Panc1 (cell line): ENCODE measurements around the gene BLCAP. TPM values are rescaled to one million over a fixed set of nuclear protein-coding genes. Genes with fewer than 3 reads are reported as not detected.

Experiments used
- ATAC-seq: fragments of 200-7000 bp; cut with Tn5 transposase; 2 replicates; pipeline ENCODE4 v1.9.1; 2020; ENCODE audit warnings: mild to moderate bottlenecking, moderate library complexity
- BruUV-seq: library from RNA; stranded (reverse); fragments of 400-500 nt; replicated peaks from 2 replicates; lab custom pipeline; 2021; lab: Mats Ljungman, UMichigan
- CTCF ChIA-PET: fragments of 300-600 bp; sonication (Branson Sonifier 250); formaldehyde crosslinking; loops from one replicate; lab custom pipeline; 2022; ENCODE audit warnings: antibody characterized with exemption; lab: Charles Lee
- POLR2A ChIA-PET: fragments of 300-600 bp; sonication (Branson Sonifier 250); formaldehyde crosslinking; loops from one replicate; lab custom pipeline; 2022; ENCODE audit warnings: antibody characterized with exemption; lab: Charles Lee
- DNase-seq: peaks from one replicate; pipeline ENCODE4 v3.0.0-alpha.2; 2010; ENCODE audit warnings: low read depth, low spot score
- H3K27ac ChIP-seq: 2 replicates; pipeline ENCODE4 v1.5.1; 2011; ENCODE audit warnings: mild to moderate bottlenecking, low read length, inconsistent platforms
- H3K27me3 ChIP-seq: fragments of 200-500 bp; sonication (Bioruptor generic); 2 replicates; pipeline ENCODE4 v1.6.0; 2014; ENCODE audit warnings: low read length, inconsistent platforms; ENCODE audit not compliant: control insufficient read depth, insufficient read depth
- H3K36me3 ChIP-seq: fragments of 200-500 bp; sonication (Bioruptor generic); 2 replicates; pipeline ENCODE4 v1.5.1; 2014; ENCODE audit warnings: inconsistent platforms, mild to moderate bottlenecking, low read length, moderate library complexity; ENCODE audit not compliant: control insufficient read depth, insufficient read depth
- H3K4me1 ChIP-seq: 2 replicates; pipeline ENCODE4 v1.5.1; 2011; ENCODE audit warnings: inconsistent platforms, mild to moderate bottlenecking, low read length, moderate library complexity; ENCODE audit not compliant: control insufficient read depth, insufficient read depth
- H3K4me3 ChIP-seq, 2 experiments: 2 replicates each; pipeline ENCODE4 v1.5.1; 2011 to 2012; ENCODE audit warnings: low read depth in 2 of 2, low read length in 2 of 2, mild to moderate bottlenecking in 2 of 2, inconsistent platforms in 1 of 2, moderate library complexity in 1 of 2
- H3K9me3 ChIP-seq: fragments of 200-500 bp; sonication (Bioruptor generic); 2 replicates; pipeline ENCODE4 v1.5.1; 2014; ENCODE audit warnings: low read depth, mild to moderate bottlenecking, inconsistent platforms, low read length, moderate library complexity; ENCODE audit not compliant: control insufficient read depth, insufficient read depth
- POLR2AphosphoS5 ChIP-seq: IDR thresholded peaks from 2 replicates; pipeline ENCODE4 v1.6.1; 2012; ENCODE audit warnings: mild to moderate bottlenecking, low read depth, low read length, moderate library complexity
- SIN3A ChIP-seq: IDR thresholded peaks from 2 replicates; pipeline ENCODE4 v1.6.1; 2012; ENCODE audit warnings: low read depth, mild to moderate bottlenecking, low read length, moderate library complexity, borderline replicate concordance; ENCODE audit not compliant: insufficient read depth
- TCF7L2 ChIP-seq: IDR thresholded peaks from 2 replicates; pipeline ENCODE4 v1.6.1; 2011; ENCODE audit warnings: mild to moderate bottlenecking, low read depth, low read length, inconsistent platforms
- in situ Hi-C: cut with HindIII; loops from 2 replicates; pipeline ENCODE4 v1.10.0; 2016; ENCODE audit warnings: low sequenced_read_pairs, low pct_unique_long_range_greater_than_20kb
- intact Hi-C: fragments of 100-400 bp; cut with micrococcal nuclease; formaldehyde crosslinking; loops from one replicate; pipeline ENCODE4 v1.10.0; 2022; ENCODE audit not compliant: unreplicated experiment
- total RNA-seq: library from RNA; stranded (reverse); gene quantifications from one replicate; pipeline ENCODE4 v1.2.1, GENCODE V29; 2021; ENCODE audit not compliant: unreplicated experiment
- TF ChIP-seq, protein P1 (sequence below), 2 experiments: IDR thresholded peaks; 2 replicates each; pipeline ENCODE4 v1.6.1; 2011 to 2012; ENCODE audit warnings: low read depth in 2 of 2, control low read depth in 1 of 2, low read length in 1 of 2, mild to moderate bottlenecking in 1 of 2, moderate library complexity in 1 of 2; ENCODE audit not compliant: insufficient read depth in 1 of 2
- TF ChIP-seq, protein P2 (sequence below): fragments of 450-650 bp; IDR thresholded peaks from 2 replicates; pipeline ENCODE4 v1.5.1; 2017; ENCODE audit warnings: mild to moderate bottlenecking

The BLCAP gene
- total RNA-seq, 1 experiment from 2014 or later = 50.1 TPM

DNA sequence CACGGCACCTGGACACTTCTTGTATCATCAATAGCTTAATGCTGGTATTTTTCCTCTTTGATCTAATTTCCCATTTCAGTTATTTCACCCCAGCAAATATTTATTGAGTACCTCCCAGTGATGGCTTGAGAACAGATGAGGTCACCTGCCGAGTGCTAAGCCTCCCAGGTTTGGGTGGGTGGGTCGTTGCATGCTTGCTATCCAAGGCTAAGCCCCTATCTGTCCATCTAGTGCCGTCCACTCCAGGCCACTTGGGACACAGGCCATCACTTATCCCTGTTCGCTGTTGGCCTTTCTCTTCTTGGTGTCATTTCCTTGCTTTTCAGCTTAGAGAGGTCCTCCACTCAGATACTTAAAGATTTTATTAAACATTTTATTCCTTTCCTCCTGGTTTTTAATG, 17.4 kb downstream of the BLCAP start:
- Histone ChIP-seq H3K4me3 (no peak overlapping the region), H3K27ac (no peak overlapping the region), H3K36me3 (no peaks in the 10 kb centered on the region), H3K27me3 (no peaks in the 10 kb centered on the region), H3K4me1 (no peaks in the 10 kb centered on the region), H3K9me3 (no peaks in the 10 kb centered on the region)
- TF ChIP-seq SIN3A (no peak), POLR2AphosphoS5 (no peak), TCF7L2 (no peak)
- TF ChIP-seq, protein P1, sequence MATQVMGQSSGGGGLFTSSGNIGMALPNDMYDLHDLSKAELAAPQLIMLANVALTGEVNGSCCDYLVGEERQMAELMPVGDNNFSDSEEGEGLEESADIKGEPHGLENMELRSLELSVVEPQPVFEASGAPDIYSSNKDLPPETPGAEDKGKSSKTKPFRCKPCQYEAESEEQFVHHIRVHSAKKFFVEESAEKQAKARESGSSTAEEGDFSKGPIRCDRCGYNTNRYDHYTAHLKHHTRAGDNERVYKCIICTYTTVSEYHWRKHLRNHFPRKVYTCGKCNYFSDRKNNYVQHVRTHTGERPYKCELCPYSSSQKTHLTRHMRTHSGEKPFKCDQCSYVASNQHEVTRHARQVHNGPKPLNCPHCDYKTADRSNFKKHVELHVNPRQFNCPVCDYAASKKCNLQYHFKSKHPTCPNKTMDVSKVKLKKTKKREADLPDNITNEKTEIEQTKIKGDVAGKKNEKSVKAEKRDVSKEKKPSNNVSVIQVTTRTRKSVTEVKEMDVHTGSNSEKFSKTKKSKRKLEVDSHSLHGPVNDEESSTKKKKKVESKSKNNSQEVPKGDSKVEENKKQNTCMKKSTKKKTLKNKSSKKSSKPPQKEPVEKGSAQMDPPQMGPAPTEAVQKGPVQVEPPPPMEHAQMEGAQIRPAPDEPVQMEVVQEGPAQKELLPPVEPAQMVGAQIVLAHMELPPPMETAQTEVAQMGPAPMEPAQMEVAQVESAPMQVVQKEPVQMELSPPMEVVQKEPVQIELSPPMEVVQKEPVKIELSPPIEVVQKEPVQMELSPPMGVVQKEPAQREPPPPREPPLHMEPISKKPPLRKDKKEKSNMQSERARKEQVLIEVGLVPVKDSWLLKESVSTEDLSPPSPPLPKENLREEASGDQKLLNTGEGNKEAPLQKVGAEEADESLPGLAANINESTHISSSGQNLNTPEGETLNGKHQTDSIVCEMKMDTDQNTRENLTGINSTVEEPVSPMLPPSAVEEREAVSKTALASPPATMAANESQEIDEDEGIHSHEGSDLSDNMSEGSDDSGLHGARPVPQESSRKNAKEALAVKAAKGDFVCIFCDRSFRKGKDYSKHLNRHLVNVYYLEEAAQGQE (IDR thresholded peaks at IDR 0.05; ENCODE audit: insufficient read depth in 1 of 2, low read depth in 2 of 2, low read length in 1 of 2) = no peak
- TF ChIP-seq, protein P2, sequence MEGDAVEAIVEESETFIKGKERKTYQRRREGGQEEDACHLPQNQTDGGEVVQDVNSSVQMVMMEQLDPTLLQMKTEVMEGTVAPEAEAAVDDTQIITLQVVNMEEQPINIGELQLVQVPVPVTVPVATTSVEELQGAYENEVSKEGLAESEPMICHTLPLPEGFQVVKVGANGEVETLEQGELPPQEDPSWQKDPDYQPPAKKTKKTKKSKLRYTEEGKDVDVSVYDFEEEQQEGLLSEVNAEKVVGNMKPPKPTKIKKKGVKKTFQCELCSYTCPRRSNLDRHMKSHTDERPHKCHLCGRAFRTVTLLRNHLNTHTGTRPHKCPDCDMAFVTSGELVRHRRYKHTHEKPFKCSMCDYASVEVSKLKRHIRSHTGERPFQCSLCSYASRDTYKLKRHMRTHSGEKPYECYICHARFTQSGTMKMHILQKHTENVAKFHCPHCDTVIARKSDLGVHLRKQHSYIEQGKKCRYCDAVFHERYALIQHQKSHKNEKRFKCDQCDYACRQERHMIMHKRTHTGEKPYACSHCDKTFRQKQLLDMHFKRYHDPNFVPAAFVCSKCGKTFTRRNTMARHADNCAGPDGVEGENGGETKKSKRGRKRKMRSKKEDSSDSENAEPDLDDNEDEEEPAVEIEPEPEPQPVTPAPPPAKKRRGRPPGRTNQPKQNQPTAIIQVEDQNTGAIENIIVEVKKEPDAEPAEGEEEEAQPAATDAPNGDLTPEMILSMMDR = no peak
- in situ Hi-C loops (no loop called here), intact Hi-C loops (no loop called here)
- DNase-seq (no peak), ATAC-seq (no peak)
- no TSS peak for BruUV-seq
- ChIA-PET POLR2A (no interaction called here), CTCF (no interaction called here)

DNA sequence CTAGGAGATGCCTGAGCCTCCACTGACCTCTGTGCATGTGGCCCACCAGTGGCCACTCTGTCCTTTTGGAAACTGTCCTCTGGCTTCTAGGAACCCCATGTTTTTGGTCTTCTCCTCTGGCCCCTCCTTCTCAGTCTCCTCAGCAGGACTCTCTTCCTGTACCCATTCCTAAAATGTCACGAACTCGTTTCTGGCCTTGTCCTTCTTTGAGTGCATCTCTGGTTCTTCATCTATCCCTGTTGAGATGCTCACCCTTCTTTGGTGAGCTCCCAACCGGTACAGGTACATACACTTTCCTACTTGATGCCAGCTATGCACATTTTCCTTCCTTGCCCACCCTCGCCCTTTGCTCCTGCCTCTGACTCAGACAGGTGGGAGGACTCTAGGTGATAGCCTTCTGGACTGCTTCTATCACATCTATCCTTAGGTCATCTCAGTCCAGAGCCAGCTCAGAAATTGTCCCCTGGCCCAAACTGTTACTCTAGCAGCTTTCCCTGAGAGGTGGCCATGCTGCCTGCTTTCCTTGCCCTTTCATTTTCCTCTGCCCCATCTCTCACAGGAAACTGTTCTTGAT, 21.4 kb downstream of the BLCAP start:
- H3K9me3 ChIP-seq = no peaks in the 10 kb centered on the region
- ChIA-PET CTCF (no interaction called here), POLR2A (no interaction called here)
- intact Hi-C loops = no loop called here
- DNase-seq (no peak), ATAC-seq (no peak)
- in situ Hi-C loops = no loop called here
- H3K36me3 ChIP-seq = no peaks in the 10 kb centered on the region
- H3K27ac ChIP-seq = no peak overlapping the region
- BruUV-seq = no TSS peak
- no peaks in the 10 kb centered on the region for H3K27me3 ChIP-seq
- TF ChIP-seq, protein P2 = no peak
- TF ChIP-seq, protein P1 (IDR thresholded peaks at IDR 0.05; ENCODE audit: insufficient read depth in 1 of 2, low read depth in 2 of 2, low read length in 1 of 2) = no peak
- TF ChIP-seq SIN3A = no peak
- TF ChIP-seq POLR2AphosphoS5 = no peak
- TF ChIP-seq TCF7L2 = no peak
- no peaks in the 10 kb centered on the region for H3K4me1 ChIP-seq
- no peak overlapping the region for H3K4me3 ChIP-seq
